Jurkat, Clone E6-1 (cell line): ENCODE results near the gene LFNG.
"Not testable (repeated sequence)": the region's sequence is repeated elsewhere in the genome, so short reads cannot be mapped to it uniquely, and the experiment has no call there.

Experiments used
- DNase-seq: peaks from one replicate; pipeline ENCODE4 v3.0.0-alpha.2; 2011; ENCODE audit warnings: low read depth, low spot score
- H3K4me3 ChIP-seq: 2 replicates; pipeline ENCODE4 v1.5.1; 2011; ENCODE audit warnings: mild to moderate bottlenecking, low read length, control low read depth, moderate library complexity

The LFNG gene

DNA sequence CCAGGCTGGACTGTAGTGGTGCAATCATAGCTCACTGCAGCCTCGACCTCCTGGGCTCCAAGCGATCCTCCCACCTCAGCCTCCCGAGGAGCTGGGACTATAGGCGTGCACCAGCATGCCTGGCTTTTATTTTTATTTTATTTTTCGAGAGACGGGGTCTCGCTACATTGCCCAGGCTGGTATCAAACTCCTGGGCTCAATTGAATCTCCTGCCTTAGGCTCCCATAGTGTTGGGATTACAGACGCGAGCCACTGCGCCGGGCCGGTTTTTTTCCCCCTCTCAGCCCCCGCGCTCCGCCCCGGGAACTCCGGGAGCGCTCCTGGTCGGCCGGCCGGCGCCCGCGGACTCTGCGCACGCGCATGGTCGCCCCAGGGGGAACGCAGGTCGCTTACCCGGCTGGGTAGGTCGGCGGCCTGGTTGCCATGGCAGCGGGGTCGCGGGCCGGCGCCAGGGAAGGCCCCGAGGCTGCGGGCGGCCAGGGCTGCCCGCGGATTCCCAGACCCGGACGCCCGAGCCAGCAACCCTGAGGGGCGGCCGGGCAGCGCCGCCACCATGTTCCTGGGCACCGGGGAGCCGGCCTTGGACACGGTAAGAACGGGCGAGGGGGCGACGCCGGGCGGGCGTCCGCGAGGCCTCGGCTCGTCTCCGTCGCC, 39.2 kb downstream of the LFNG start, which contains the start of gene IQCE:
TSS of gene IQCE (plus strand) at position 351 of the 654 bp plus-strand sequence. CDS start at position 554, 203 bp downstream.
- DNase-seq, result peak; percentile 67
- H3K4me3 ChIP-seq, result peak within 1 kb of the TSS; percentile 71

GRCh38 chr7:2559283-2559950, 39.8 kb downstream of the LFNG start:
- no peak for DNase-seq
- peak overlapping the region; percentile 71 for H3K4me3 ChIP-seq

GRCh38 chr7:2563955-2564354, 44.4 kb downstream of the LFNG start:
- H3K4me3 ChIP-seq, DNase-seq: not testable (repeated sequence)

DNA sequence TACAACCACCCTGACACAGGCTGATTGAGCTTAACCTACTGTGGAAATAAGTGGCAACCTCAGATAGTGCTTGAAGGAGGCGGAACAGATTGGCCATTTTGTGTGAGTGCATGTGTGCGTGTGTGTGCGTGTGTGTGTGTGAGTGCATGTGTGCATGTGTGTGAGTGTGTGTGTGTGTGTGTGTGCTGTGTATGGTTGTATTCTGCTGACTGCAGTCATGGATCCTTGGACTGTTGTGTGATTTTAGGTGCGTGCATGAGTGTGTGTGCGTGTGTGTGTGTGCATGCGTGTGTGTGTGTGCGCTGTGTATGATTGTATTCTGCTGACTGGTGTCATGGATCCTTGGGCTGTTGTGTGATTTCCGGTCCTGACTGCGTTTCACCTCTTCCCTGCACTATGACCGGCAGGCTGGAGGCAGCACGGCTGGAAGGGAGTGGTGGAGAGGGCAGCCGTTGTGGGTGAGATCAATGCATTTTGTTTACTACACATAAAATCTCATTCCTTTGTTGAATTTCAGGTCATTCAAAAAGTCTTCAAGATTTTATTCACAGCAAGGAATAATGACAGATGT, 45.5 kb downstream of the LFNG start:
- no peak overlapping the region for H3K4me3 ChIP-seq
- no peak for DNase-seq

GRCh38 chr7:2566348-2566889, 46.8 kb downstream of the LFNG start:
- DNase-seq, result no peak
- no peak overlapping the region for H3K4me3 ChIP-seq

DNA sequence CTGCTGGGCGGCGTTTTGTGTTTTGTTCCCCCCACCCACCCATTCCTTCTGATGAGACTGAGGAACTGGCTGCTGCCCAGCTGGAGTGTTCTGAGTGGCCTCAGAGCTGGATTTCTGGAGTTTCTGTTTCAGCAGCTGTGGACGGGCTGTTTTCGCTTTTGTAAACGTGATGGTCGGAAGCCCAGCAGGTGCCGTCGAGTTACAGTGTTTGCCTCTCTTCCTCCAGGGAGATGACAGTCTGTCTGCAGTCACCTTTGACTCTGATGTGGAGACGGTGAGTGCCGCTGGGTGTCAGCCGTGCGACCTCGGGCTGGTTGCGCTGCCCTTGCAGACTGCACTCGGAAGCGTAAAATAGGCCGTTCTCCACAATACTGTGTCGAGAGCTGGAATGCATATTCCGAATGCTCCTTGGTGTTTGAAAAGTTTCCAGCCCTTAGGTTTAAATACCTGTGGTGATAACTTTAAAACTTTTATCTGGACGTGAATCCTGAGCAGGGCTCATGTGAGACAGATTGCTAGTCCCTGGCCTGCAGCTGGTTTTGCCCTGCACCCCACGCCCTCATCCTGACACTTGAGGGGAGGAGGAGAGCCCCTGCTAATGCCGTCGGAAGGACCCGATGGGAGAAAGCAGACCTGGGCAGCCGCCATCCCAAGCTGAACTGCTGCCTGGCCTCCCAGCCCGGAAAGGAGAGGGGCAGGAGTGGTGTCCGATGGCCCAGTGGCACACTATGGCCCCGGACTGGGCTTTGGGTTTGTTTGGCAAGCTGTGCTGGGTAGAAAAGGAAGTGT, 47.5 kb downstream of the LFNG start:
- no peak for DNase-seq
- H3K4me3 ChIP-seq, result no peak overlapping the region

DNA sequence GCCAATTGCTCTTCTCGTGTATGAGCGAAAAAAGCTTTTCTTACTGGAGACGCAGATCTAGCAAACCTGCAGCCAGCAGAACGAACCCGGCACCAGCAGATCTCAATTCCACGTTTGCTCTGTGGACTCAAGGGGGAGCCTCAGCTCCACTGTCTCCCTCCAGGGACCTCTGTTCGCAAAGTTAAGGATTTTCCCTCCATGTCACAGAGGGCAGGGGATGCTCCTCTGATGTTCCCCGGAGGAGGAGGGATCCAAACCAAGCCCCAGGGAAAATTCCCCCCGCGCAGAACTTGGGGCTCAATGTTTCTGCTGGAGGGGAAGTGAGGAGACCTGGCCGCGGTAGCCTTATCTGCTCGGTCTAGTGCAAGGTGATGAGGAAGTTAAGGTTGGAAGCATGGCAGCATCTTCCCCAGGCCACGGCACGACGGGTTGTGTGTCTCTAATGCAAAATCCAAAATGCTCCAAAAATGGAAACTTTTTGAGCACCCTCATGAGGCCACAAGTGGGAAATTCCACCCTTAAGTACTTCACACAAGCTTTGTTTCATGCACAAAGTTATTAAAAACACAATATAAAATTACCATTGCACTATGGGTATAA, 48.2 kb downstream of the LFNG start:
- no peak overlapping the region for H3K4me3 ChIP-seq
- no peak for DNase-seq

DNA sequence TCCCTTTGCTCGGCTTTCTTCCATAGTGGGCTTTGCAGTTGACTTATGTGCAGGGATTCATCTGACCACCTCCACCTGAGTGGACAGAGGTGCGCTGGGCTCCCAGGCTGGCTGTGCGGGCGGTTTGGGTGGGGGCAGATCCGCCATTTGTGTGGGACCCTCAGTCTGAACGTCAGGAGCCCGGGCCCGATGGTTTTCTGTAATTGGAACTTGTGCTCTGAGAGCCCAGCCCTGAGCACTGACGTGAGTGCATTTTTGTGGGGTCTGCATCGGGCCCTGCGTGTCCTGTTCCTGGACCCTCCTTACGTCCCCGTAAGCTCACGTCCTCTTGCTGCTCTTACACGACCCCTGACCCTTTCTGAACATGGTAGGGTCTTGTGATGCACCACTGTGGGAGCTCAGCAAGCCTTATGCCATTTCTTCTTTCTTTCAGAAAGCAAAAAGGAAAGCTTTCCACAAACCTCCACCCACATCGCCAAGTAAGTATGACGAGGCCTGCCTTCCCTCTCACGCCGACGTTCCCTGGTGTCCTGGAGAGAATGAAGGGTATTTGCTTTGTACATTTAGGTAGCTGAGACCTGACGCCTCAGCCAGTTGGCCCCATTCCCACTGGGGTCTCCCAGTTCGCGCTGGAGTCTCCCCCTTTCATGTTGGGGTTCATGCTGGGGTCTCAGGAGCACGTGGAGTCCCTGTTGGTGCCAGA, 49.1 kb downstream of the LFNG start:
- DNase-seq, result no peak
- H3K4me3 ChIP-seq, result no peak overlapping the region

DNA sequence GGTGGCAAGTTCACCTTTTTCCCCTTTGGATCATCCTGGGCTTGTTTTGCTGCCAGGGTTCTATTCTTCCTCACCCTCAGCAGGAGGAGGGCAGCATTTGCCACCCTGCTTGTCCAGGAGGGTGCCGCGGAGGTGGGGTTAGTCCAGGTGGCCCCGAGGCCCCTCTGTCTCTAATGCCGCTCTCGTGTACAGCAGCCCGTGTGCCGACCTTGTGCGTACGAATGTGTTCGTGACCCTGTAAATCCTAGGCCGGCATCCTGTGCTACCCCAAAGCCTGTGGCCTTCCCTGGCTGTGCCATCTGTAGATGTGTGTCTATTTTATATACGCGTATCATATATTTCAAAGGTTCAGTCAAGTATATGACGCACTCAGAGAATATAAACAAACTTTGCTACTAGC, 49.8 kb downstream of the LFNG start:
- no peak for DNase-seq
- no peak overlapping the region for H3K4me3 ChIP-seq

- DNase-seq, result no peak
- H3K4me3 ChIP-seq, result no peak overlapping the region
Measured at GRCh38 chr7:2570021-2570420, 50.4 kb downstream of the LFNG start.

DNA sequence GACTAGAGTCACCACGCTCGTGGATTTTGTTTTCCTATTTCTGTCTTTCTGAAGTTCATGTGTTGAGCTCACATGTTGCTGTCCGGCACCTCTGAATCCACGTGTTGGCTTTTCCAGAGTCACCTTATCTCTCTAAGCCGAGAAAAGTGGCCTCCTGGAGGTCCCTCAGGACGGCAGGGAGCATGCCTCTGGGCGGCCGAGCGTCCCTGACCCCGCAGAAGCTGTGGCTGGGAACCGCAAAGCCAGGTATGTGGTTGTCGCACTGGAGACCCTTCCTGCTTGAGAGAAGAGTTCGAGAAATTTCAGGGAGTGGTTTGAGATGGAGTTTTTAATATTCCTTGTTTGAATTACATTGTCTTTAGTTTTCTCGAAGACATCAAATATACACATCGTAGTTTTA, 51.8 kb downstream of the LFNG start:
- no peak overlapping the region for H3K4me3 ChIP-seq
- no peak for DNase-seq

GRCh38 chr7:2572101-2572842, 52.7 kb downstream of the LFNG start:
- no peak for DNase-seq
- no peak overlapping the region for H3K4me3 ChIP-seq

DNA sequence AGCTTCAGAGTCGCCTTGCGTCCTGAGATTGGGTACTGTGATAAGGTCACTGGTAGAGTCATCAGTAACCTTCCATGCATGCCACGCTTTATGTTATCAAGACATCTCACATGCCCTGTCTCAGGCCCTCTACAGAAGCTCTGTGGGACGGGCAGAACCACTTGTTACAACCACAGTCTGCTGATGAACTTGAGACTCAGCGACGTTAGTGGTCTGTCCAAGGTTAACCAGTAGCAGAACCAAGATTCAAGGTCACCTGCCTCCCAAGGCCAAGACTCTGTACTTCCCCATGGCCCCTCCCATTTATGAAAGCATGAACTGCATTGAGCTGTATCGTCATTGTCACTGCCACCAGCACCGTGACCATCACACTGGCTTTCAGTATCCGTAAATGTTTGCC, 54.2 kb downstream of the LFNG start:
- H3K4me3 ChIP-seq, result no peak overlapping the region
- no peak for DNase-seq

- no peak for DNase-seq
- H3K4me3 ChIP-seq, result no peak overlapping the region
Measured at GRCh38 chr7:2575046-2575732, 55.6 kb downstream of the LFNG start.

- DNase-seq, result no peak
- no peak overlapping the region for H3K4me3 ChIP-seq
Measured at GRCh38 chr7:2575733-2576340, 56.3 kb downstream of the LFNG start.

DNA sequence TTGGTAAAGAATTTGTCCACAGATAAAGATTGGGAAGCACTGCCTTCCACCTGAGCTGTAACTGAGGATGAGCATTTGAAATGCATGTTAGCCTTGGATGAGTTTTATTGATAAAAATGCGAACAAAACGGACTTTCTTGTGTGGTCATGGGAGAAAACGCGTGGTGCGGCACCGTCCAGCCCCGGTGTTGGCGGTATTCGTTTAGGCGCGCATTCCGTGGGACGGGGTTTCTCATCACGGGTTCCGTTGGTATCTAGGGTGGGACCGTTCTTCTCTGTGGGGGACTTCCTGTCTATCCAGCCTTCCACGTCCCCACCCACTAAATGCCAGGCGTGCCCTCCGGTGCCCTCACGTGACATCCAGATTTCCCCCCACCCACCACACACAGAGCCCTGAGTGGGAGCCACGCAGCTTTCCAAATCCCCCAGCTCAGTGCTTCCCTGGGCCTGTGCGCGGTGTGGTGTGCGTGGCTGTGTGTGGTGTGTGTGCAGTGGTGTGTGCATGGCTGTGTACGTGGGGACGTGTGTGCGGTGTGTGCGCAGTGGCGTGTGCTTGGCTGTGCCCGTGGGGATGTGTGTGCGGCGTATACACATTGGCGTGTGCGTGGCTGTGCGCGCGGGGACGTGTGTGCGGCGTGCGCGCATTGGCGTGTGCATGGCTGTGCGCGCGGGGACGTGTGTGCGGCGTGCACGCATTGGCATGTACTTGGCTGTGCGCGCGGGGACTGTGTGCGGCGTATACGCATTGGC, 57.3 kb downstream of the LFNG start:
- H3K4me3 ChIP-seq, result no peak overlapping the region
- no peak for DNase-seq
